CD4-positive, alpha-beta T cell (primary cell): Measurements from ENCODE around the gene POLR2C. TPM values are rescaled to one million over a fixed set of nuclear protein-coding genes. Genes with fewer than 3 reads are reported as not detected.

ENCODE experiments used
- ATAC-seq: fragments of 200-7000 bp; cut with Tn5 transposase; one replicate; pipeline ENCODE4 v1.10.0; 2022; ENCODE audit warnings: mild to moderate bottlenecking; ENCODE audit not compliant: poor library complexity
- CTCF ChIA-PET: fragments of 350-600 bp; sonication (Branson Sonifier 250); formaldehyde crosslinking; loops from one replicate; lab custom pipeline; 2021; ENCODE audit warnings: antibody characterized with exemption, inconsistent platforms; lab: Charles Lee
- POLR2A ChIA-PET: fragments of 350-600 bp; sonication (Branson Sonifier 250); formaldehyde crosslinking; loops from one replicate; lab custom pipeline; 2021; ENCODE audit warnings: antibody characterized with exemption, inconsistent platforms; lab: Charles Lee
- DNase-seq, 14 experiments: peaks; one replicate each; pipeline ENCODE4 v3.0.0-alpha.2; 2013 to 2020; ENCODE audit warnings: mixed read lengths in 2 of 14
- H3K27ac ChIP-seq, 2 donors: one replicate each; pipeline versions ENCODE4 v1.5.1 to v1.7.0; 2013; ENCODE audit warnings: low read length in 2 of 2, low read depth in 1 of 2, mild to moderate bottlenecking in 1 of 2
- H3K27me3 ChIP-seq, 2 experiments: 1 replicate in 1 of 2; 2 replicates in 1 of 2; pipeline versions ENCODE4 v1.6.1 to v1.7.0; 2013; ENCODE audit warnings: low read length in 2 of 2, control low read depth in 1 of 2, mild to moderate bottlenecking in 1 of 2, moderate library complexity in 1 of 2; ENCODE audit not compliant: insufficient read depth in 2 of 2, control insufficient read depth in 1 of 2
- H3K36me3 ChIP-seq: one replicate; pipeline ENCODE4 v1.6.1; 2013; ENCODE audit warnings: low read length, control low read depth; ENCODE audit not compliant: insufficient read depth
- H3K4me1 ChIP-seq: one replicate; pipeline ENCODE4 v1.6.1; 2013; ENCODE audit warnings: low read length, control low read depth; ENCODE audit not compliant: insufficient read depth
- H3K4me3 ChIP-seq: one replicate; pipeline ENCODE4 v1.5.1; 2013; ENCODE audit warnings: mild to moderate bottlenecking, low read length, moderate library complexity
- H3K9me3 ChIP-seq, 2 experiments: 1 replicate in 1 of 2; 2 replicates in 1 of 2; pipeline versions ENCODE4 v1.6.1 to v1.7.0; 2013; ENCODE audit warnings: low read length in 2 of 2, mild to moderate bottlenecking in 2 of 2, control low read depth in 1 of 2, moderate library complexity in 1 of 2; ENCODE audit not compliant: control insufficient read depth in 1 of 2, insufficient read depth in 1 of 2
- H3K27ac Mint-ChIP-seq: one replicate; pipeline ENCODE4 v1.8.0; 2020; ENCODE audit warnings: mixed read lengths
- H3K27me3 Mint-ChIP-seq: one replicate; pipeline ENCODE4 v1.8.0; 2021; ENCODE audit warnings: mixed read lengths
- H3K36me3 Mint-ChIP-seq: one replicate; pipeline ENCODE4 v1.8.0; 2021; ENCODE audit warnings: low read depth, mixed read lengths
- H3K4me1 Mint-ChIP-seq: one replicate; pipeline ENCODE4 v1.8.0; 2021; ENCODE audit warnings: low read depth, mixed read lengths
- H3K4me3 Mint-ChIP-seq: one replicate; pipeline ENCODE4 v1.8.0; 2020; ENCODE audit warnings: mild to moderate bottlenecking, mixed read lengths
- H3K9me3 Mint-ChIP-seq: one replicate; pipeline ENCODE4 v1.8.0; 2020; ENCODE audit warnings: mixed read lengths
- intact Hi-C, 2 experiments: fragments of 100-400 bp; cut with DNase I in 1 of 2; cut with micrococcal nuclease in 1 of 2; formaldehyde crosslinking; loops; one replicate each; pipeline versions ENCODE4 v1.15.1 to v1.9.0; 2023 to 2025; cut with DNase I, micrococcal nuclease
- total RNA-seq, 174 experiments: library from RNA in 2 of 174; stranded (reverse) in 2 of 174; gene quantifications; one replicate each; pipeline ENCODE4 v1.2.3 and lab custom pipeline; 2021 to 2026
- TF ChIP-seq, protein P1 (sequence below): fragments of 200-600 bp; IDR thresholded peaks from one replicate; pipeline ENCODE4 v1.8.0; 2022; ENCODE audit warnings: antibody characterized with exemption, mild to moderate bottlenecking

Gene POLR2C
- total RNA-seq, 2 experiments from 2014 or later, result 124 to 125 TPM

DNA sequence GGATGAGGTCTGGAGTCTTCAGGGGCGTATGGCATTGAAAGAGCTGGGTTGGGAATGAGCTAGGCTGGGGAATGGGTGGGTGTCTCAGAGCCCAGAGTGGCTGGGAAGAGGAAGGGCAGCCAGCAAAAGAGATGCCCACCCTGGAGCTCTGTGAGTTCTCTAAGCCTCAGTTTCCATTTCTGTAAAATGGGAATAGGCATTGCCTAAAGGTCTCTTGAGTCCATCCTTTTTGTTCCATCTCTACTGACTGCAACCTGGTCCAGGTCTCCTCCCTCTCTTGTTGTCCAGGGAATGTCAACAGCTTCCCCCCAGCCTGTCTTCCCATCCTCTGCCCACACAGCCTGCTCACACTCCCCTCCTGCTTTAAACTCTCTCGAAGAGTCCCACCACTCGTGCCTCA, 54.3 kb downstream of the POLR2C start:
- no peak for DNase-seq
- H3K9me3 ChIP-seq, result no peaks in the 10 kb centered on the region
- ATAC-seq, result no peak
- peaks cover 24% of the 10 kb centered on the region for H3K36me3 ChIP-seq
- no peak overlapping the region for H3K4me3 ChIP-seq
- no peak overlapping the region for H3K27ac ChIP-seq
- H3K4me1 ChIP-seq, result peaks cover 7% of the 10 kb centered on the region
- CTCF ChIA-PET, result no interaction called here
- intact Hi-C loops, result no loop called here
- Mint-ChIP-seq H3K27me3 (no peaks in the 10 kb centered on the region), H3K27ac (no peak overlapping the region), H3K9me3 (no peaks in the 10 kb centered on the region), H3K4me3 (no peak overlapping the region), H3K4me1 (peaks cover 5% of the 10 kb centered on the region), H3K36me3 (peaks cover 26% of the 10 kb centered on the region)
- POLR2A ChIA-PET, result no interaction called here
- TF ChIP-seq, protein P1, sequence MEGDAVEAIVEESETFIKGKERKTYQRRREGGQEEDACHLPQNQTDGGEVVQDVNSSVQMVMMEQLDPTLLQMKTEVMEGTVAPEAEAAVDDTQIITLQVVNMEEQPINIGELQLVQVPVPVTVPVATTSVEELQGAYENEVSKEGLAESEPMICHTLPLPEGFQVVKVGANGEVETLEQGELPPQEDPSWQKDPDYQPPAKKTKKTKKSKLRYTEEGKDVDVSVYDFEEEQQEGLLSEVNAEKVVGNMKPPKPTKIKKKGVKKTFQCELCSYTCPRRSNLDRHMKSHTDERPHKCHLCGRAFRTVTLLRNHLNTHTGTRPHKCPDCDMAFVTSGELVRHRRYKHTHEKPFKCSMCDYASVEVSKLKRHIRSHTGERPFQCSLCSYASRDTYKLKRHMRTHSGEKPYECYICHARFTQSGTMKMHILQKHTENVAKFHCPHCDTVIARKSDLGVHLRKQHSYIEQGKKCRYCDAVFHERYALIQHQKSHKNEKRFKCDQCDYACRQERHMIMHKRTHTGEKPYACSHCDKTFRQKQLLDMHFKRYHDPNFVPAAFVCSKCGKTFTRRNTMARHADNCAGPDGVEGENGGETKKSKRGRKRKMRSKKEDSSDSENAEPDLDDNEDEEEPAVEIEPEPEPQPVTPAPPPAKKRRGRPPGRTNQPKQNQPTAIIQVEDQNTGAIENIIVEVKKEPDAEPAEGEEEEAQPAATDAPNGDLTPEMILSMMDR, result no peak
- no peaks in the 10 kb centered on the region for H3K27me3 ChIP-seq

DNA sequence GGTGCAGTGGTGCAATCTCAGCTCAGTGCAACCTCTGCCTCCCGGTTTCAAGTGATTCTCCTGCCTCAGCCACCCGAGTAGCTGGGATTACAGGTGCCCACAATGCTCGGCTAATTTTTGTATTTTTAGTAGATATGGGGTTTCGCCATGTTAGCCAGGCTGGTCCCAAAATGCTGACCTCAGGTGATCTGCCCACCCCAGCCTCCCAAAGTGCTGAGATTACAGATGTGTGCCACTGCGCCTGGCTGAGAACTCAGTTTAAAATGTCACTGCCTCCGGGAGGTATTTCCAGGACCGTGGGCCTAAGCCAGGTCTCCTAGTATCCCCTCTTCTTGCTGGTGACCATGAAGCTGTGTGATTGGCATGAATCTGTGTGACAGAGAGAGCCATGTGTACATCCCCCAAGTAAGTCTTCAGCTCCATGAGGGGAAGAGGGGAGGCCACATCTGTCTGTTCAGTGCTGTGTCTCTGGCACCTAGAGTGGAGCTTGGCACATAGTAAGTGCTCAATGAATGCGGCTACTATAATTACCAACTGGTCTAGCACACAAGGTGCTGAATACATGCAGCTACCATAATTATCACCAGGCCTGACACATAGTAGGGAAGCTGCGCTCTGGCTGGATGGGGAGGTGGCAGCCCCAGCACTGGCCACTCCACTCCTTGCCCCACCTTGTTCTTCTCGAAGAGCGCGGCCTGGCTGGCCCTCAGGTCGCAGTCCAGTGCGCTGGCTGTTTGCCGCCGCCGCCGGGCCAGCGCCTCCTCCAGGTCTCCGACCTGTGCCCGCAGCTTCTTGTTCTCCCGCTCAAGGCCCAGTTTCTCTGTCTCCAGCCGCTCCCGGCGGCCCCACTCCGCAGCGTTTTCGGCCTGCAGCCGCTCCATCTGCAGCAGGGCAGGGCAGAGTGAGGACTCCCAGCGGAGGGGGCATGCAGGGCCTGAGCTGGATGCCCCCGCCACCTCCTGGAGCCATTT, 55.2 kb downstream of the POLR2C start:
- Mint-ChIP-seq H3K36me3 (peaks cover 26% of the 10 kb centered on the region), H3K4me1 (peaks cover 5% of the 10 kb centered on the region), H3K4me3 (no peak overlapping the region), H3K27me3 (no peaks in the 10 kb centered on the region), H3K9me3 (no peaks in the 10 kb centered on the region), H3K27ac (no peak overlapping the region)
- Histone ChIP-seq H3K4me3 (no peak overlapping the region), H3K27me3 (no peaks in the 10 kb centered on the region), H3K36me3 (peaks cover 22% of the 10 kb centered on the region), H3K27ac (no peak overlapping the region), H3K4me1 (peaks cover 7% of the 10 kb centered on the region), H3K9me3 (no peaks in the 10 kb centered on the region)
- DNase-seq (no peak), ATAC-seq (no peak)
- POLR2A ChIA-PET, result no interaction called here
- CTCF ChIA-PET, result interaction anchor here (1.0 kb wide), 1 partner anchor 99 kb away, joined by 3 read pairs; no protein-coding TSS in a partner anchor
- TF ChIP-seq, protein P1, result no peak
- intact Hi-C loops, result loop anchor here in 1 of 2 experiments (2.0 kb wide), 1 partner anchor 43 kb away; no protein-coding TSS in a partner anchor

DNA sequence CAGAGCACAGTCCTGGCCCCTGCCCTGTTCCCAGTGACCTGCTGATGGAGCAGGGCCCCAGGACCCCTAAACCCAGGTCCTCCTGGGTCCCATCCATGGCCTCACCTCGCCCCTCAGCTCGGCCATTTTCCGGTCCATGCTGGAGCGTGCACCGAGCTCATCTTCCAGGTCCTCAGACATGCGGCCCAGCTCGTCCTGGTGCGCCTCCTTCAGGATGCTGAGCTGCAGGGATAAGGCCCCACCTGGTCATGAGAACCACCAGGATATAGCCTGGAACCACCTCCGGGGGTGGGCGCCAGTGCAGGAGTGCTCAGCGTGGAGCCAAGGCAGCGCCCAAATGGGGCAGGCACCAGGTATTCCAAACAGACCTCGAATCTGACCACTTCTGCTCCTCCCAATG, 56.0 kb downstream of the POLR2C start:
- POLR2A ChIA-PET, result interaction anchor here (0.9 to 2.0 kb wide), 2 partner anchors 14 to 56 kb away, joined by 3 to 13 read pairs; partner anchors contain the start of gene POLR2C
- CTCF ChIA-PET, result interaction anchor here (1.6 kb wide), 1 partner anchor 19 kb away, joined by 26 read pairs; the partner anchor contains the start of gene CCDC102A
- H3K36me3 Mint-ChIP-seq, result peaks cover 26% of the 10 kb centered on the region
- TF ChIP-seq, protein P1, result no peak
- DNase-seq (no peak), ATAC-seq (no peak)
- intact Hi-C loops, result loop anchor here in 1 of 2 experiments (2.0 kb wide), 1 partner anchor 44 kb away; no protein-coding TSS in a partner anchor
- H3K27me3 ChIP-seq, result no peaks in the 10 kb centered on the region
- no peaks in the 10 kb centered on the region for H3K9me3 Mint-ChIP-seq
- H3K4me3 ChIP-seq, result no peak overlapping the region
- H3K27ac Mint-ChIP-seq, result no peak overlapping the region
- peaks cover 7% of the 10 kb centered on the region for H3K4me1 ChIP-seq
- H3K4me3 Mint-ChIP-seq, result no peak overlapping the region
- peaks cover 5% of the 10 kb centered on the region for H3K4me1 Mint-ChIP-seq
- no peak overlapping the region for H3K27ac ChIP-seq
- H3K36me3 ChIP-seq, result peaks cover 19% of the 10 kb centered on the region
- no peaks in the 10 kb centered on the region for H3K27me3 Mint-ChIP-seq
- H3K9me3 ChIP-seq, result no peaks in the 10 kb centered on the region
